HCT116 (cell line): ENCODE data around the gene MAML3. TPM values are rescaled to one million over a fixed set of nuclear protein-coding genes. Genes with fewer than 3 reads are reported as not detected.

Experiments used
- ATAC-seq: fragments of 200-7000 bp; cut with Tn5 transposase; 2 replicates; pipeline ENCODE4 v1.9.1; 2020; ENCODE audit warnings: mild to moderate bottlenecking, moderate library complexity
- BruUV-seq: library from RNA; stranded (reverse); fragments of 400-500 nt; replicated peaks from 2 replicates; lab custom pipeline; 2021; lab: Mats Ljungman, UMichigan
- CTCF ChIA-PET: fragments of 300-600 bp; sonication (Branson Sonifier 250); formaldehyde crosslinking; loops from one replicate; lab custom pipeline; 2021; ENCODE audit warnings: antibody characterized with exemption; lab: Charles Lee
- POLR2A ChIA-PET: fragments of 300-600, 350-600 bp; sonication (Branson Sonifier 250); formaldehyde crosslinking; loops from one replicate; lab custom pipeline; 2021; ENCODE audit warnings: antibody characterized with exemption; lab: Charles Lee
- RAD21 ChIA-PET, 2 experiments: fragments of 300-600 bp; sonication (Branson Sonifier 250); formaldehyde crosslinking; loops; one replicate each; lab custom pipeline; 2023; ENCODE audit warnings: low total read pairs in 2 of 2; ENCODE audit not compliant: uncharacterized antibody in 2 of 2, unreplicated experiment in 2 of 2, low non-redundant PET in 1 of 2; lab: Charles Lee
- DNase-seq: peaks from one replicate; pipeline ENCODE4 v3.0.0-alpha.2; 2010; ENCODE audit warnings: low read depth, low spot score
- H2AFZ ChIP-seq: fragments of 200-600 bp; shearing (Covaris generic), sonication (generic); 2 replicates; pipeline ENCODE4 v1.6.1; 2017; ENCODE audit warnings: low read depth, mixed run types, mixed read lengths, antibody characterized with exemption, low read length; ENCODE audit not compliant: poor library complexity, severe bottlenecking
- H3K27ac ChIP-seq: 2 replicates; pipeline ENCODE4 v1.5.1; 2012; ENCODE audit warnings: low read depth, low read length
- H3K27me3 ChIP-seq: fragments of 200-600 bp; sonication (generic); 2 replicates; pipeline ENCODE4 v1.6.1; 2016; ENCODE audit warnings: mixed run types, low read length, mixed read lengths; ENCODE audit not compliant: insufficient read depth
- H3K36me3 ChIP-seq, 2 experiments: fragments of 200-500 bp in 1 of 2; fragments of 200-600 bp in 1 of 2; sonication (Bioruptor generic) in 1 of 2; sonication (generic) in 1 of 2; 2 replicates each; pipeline versions ENCODE4 v1.5.1 to v1.6.1; 2014 to 2016; ENCODE audit warnings: low read length in 2 of 2, inconsistent platforms in 1 of 2, mixed read lengths in 1 of 2, mixed run types in 1 of 2; ENCODE audit not compliant: insufficient read depth in 2 of 2, control insufficient read depth in 1 of 2
- H3K4me1 ChIP-seq, 2 experiments: fragments of 200-600 bp in 1 of 2; sonication (generic) in 1 of 2; 2 replicates each; pipeline versions ENCODE4 v1.5.1 to v1.6.1; 2012 to 2017; ENCODE audit warnings: low read length in 2 of 2, inconsistent platforms in 1 of 2, mild to moderate bottlenecking in 1 of 2, mixed read lengths in 1 of 2, mixed run types in 1 of 2, moderate library complexity in 1 of 2; ENCODE audit not compliant: insufficient read depth in 2 of 2, control insufficient read depth in 1 of 2
- H3K4me2 ChIP-seq: fragments of 200-600 bp; sonication (generic); 2 replicates; pipeline ENCODE4 v1.6.1; 2017; ENCODE audit warnings: mixed run types, low read length, mixed read lengths
- H3K4me3 ChIP-seq, 2 experiments: fragments of 200-600 bp in 1 of 2; sonication (generic) in 1 of 2; replicated peaks in 1 of 2; 2 replicates each; pipeline ENCODE4 v1.5.1; 2011 to 2016; ENCODE audit warnings: low read length in 2 of 2, control low read depth in 1 of 2, low read depth in 1 of 2, mild to moderate bottlenecking in 1 of 2, mixed read lengths in 1 of 2, mixed run types in 1 of 2
- H3K79me2 ChIP-seq: fragments of 200-600 bp; sonication (generic); 2 replicates; pipeline ENCODE4 v1.6.1; 2017; ENCODE audit warnings: mild to moderate bottlenecking, mixed run types, low read length, moderate library complexity, mixed read lengths; ENCODE audit not compliant: insufficient read depth
- H3K9ac ChIP-seq: fragments of 200-600 bp; sonication (generic); 2 replicates; pipeline ENCODE4 v1.6.1; 2016; ENCODE audit warnings: low read length, mixed read lengths
- H3K9me2 ChIP-seq: fragments of 200-600 bp; sonication (generic), shearing (Covaris generic); 2 replicates; pipeline ENCODE4 v1.6.1; 2017; ENCODE audit warnings: mixed run types, mild to moderate bottlenecking, moderate library complexity; ENCODE audit not compliant: insufficient read depth
- H3K9me3 ChIP-seq, 2 experiments: fragments of 200-500 bp in 1 of 2; fragments of 200-600 bp in 1 of 2; sonication (Bioruptor generic) in 1 of 2; sonication (generic) in 1 of 2; 2 replicates each; pipeline ENCODE4 v1.6.1; 2014 to 2017; ENCODE audit warnings: low read length in 2 of 2, mixed read lengths in 2 of 2, inconsistent platforms in 1 of 2, low read depth in 1 of 2, mild to moderate bottlenecking in 1 of 2, mixed run types in 1 of 2, moderate library complexity in 1 of 2; ENCODE audit not compliant: control insufficient read depth in 1 of 2, insufficient read depth in 1 of 2
- H4K20me1 ChIP-seq: fragments of 200-600 bp; sonication (generic), shearing (Covaris generic); 2 replicates; pipeline ENCODE4 v1.6.1; 2017; ENCODE audit warnings: mixed run types, mild to moderate bottlenecking, moderate library complexity; ENCODE audit not compliant: insufficient read depth
- ATF3 ChIP-seq: IDR thresholded peaks from 2 replicates; pipeline ENCODE4 v1.6.1; 2012
- CTCF ChIP-seq, 3 experiments: fragments of 200-600 bp in 1 of 3; sonication (generic) in 1 of 3; IDR thresholded peaks in 2 of 3; conservative IDR thresholded peaks in 1 of 3; 2 replicates each; pipeline ENCODE4 v1.5.1; 2012 to 2017; ENCODE audit warnings: low read depth in 2 of 3, low read length in 2 of 3, antibody characterized with exemption in 1 of 3, borderline replicate concordance in 1 of 3, control low read depth in 1 of 3, mild to moderate bottlenecking in 1 of 3, mixed read lengths in 1 of 3, mixed run types in 1 of 3, moderate library complexity in 1 of 3; ENCODE audit not compliant: insufficient read depth in 1 of 3
- ELF1 ChIP-seq: IDR thresholded peaks from 2 replicates; pipeline ENCODE4 v1.6.1; 2012; ENCODE audit warnings: low read depth, borderline replicate concordance
- EZH2 ChIP-seq: fragments of 200-600 bp; sonication (generic); IDR thresholded peaks from 2 replicates; pipeline ENCODE4 v1.6.1; 2017; ENCODE audit warnings: antibody characterized with exemption, mixed run types
- FOSL1 ChIP-seq: IDR thresholded peaks from 2 replicates; pipeline ENCODE4 v1.6.1; 2012; ENCODE audit warnings: low read depth
- POLR2A ChIP-seq: IDR thresholded peaks from 2 replicates; pipeline ENCODE4 v1.7.0; 2011; ENCODE audit warnings: borderline replicate concordance; ENCODE audit not compliant: insufficient read depth, insufficient read length; ENCODE audit errors: extremely low read depth
- POLR2AphosphoS5 ChIP-seq: IDR thresholded peaks from 2 replicates; pipeline ENCODE4 v1.6.1; 2011; ENCODE audit warnings: mild to moderate bottlenecking, low read depth, low read length, moderate library complexity
- RAD21 ChIP-seq: IDR thresholded peaks from 2 replicates; pipeline ENCODE4 v1.6.1; 2012; ENCODE audit warnings: low read depth, mild to moderate bottlenecking
- REST ChIP-seq: IDR thresholded peaks from 2 replicates; pipeline ENCODE4 v1.6.1; 2012; ENCODE audit warnings: low read depth
- TCF7L2 ChIP-seq: IDR thresholded peaks from 2 replicates; pipeline ENCODE4 v1.7.0; 2011; ENCODE audit warnings: borderline replicate concordance, inconsistent platforms; ENCODE audit not compliant: insufficient read depth, insufficient read length; ENCODE audit errors: extremely low read depth
- ZBTB33 ChIP-seq: IDR thresholded peaks from 2 replicates; pipeline ENCODE4 v1.6.1; 2011; ENCODE audit warnings: mild to moderate bottlenecking, low read length, moderate library complexity; ENCODE audit not compliant: insufficient replicate concordance; ENCODE audit errors: extremely low read depth
- ZFX ChIP-seq: fragments of 450-650 bp; IDR thresholded peaks from 2 replicates; pipeline ENCODE4 v1.6.1; 2017
- ZNF274 ChIP-seq: fragments of 200-500 bp; sonication (Bioruptor generic); IDR thresholded peaks from 2 replicates; pipeline ENCODE4 v1.6.1; 2014; ENCODE audit warnings: mild to moderate bottlenecking, low read depth, low read length, inconsistent platforms
- intact Hi-C: fragments of 100-400 bp; cut with micrococcal nuclease; formaldehyde crosslinking; loops from 2 replicates; pipeline ENCODE4 v1.10.0; 2022
- total RNA-seq: library from RNA; stranded (reverse); gene quantifications from one replicate; pipeline ENCODE4 v1.2.1, GENCODE V29; 2021; ENCODE audit not compliant: unreplicated experiment

The MAML3 gene
- total RNA-seq, 1 experiment from 2014 or later: 3.1 TPM

- TF ChIP-seq CTCF (IDR thresholded peaks at IDR 0.05 in 2 of 3, conservative IDR thresholded peaks at IDR 0.05 in 1 of 3; ENCODE audit: borderline replicate concordance in 1 of 3, insufficient read depth in 1 of 3, low read depth in 2 of 3, low read length in 2 of 3): no peak
- no peak for TF ChIP-seq ELF1
- TF ChIP-seq POLR2A: no peak
Measured at GRCh38 chr4:140186651-140187315, 32.8 kb upstream of the MAML3 start (continued).

- ChIA-PET RAD21 (no interaction called here), POLR2A (no interaction called here), CTCF (no interaction called here)
- peak overlapping the region; percentile 64 for H2AFZ ChIP-seq
- H3K36me3 ChIP-seq: no peaks in the 10 kb centered on the region
- peak overlapping the region; percentile 60 for H3K4me2 ChIP-seq
- H3K27ac ChIP-seq: no peak overlapping the region
- no TSS peak for BruUV-seq
- H3K9ac ChIP-seq: no peak overlapping the region
- intact Hi-C loops: no loop called here
- no peak overlapping the region for H3K4me3 ChIP-seq
- ATAC-seq (peak; percentile 42; the same call in 1 of the 2 replicates), DNase-seq (no peak)
- no peaks in the 10 kb centered on the region for H3K27me3 ChIP-seq
- peaks cover 9 to 18% of the 10 kb centered on the region in 2 experiments; a peak in 3 of 4 replicates for H3K4me1 ChIP-seq
- no peaks in the 10 kb centered on the region for H3K9me2 ChIP-seq
- H3K9me3 ChIP-seq: no peaks in the 10 kb centered on the region
- no peaks in the 10 kb centered on the region for H4K20me1 ChIP-seq
- no peaks in the 10 kb centered on the region for H3K79me2 ChIP-seq
- TF ChIP-seq ZBTB33 (no peak), FOSL1 (no peak), RAD21 (no peak), EZH2 (no peak), ATF3 (no peak), TCF7L2 (no peak), ZNF274 (no peak), POLR2AphosphoS5 (no peak), ZFX (no peak), ELF1 (no peak), REST (no peak), CTCF (IDR thresholded peaks at IDR 0.05 in 2 of 3, conservative IDR thresholded peaks at IDR 0.05 in 1 of 3; ENCODE audit: borderline replicate concordance in 1 of 3, insufficient read depth in 1 of 3, low read depth in 2 of 3, low read length in 2 of 3) (no peak)
Measured at GRCh38 chr4:140186082-140186438, 32.1 kb upstream of the MAML3 start.
